HepG2 (cell line): ENCODE results near the gene NSL1. TPM values are rescaled to one million over a fixed set of nuclear protein-coding genes. Genes with fewer than 3 reads are reported as not detected.

Experiments
- CHD2 ChIP-seq: IDR thresholded peaks from 2 replicates; pipeline ENCODE4 v1.6.1; 2011; ENCODE audit warnings: low read depth, low read length, improper control_type of control experiment
- ELF4 ChIP-seq: sonication (generic); formaldehyde crosslinking; IDR thresholded peaks from 2 replicates; pipeline ENCODE4 v1.5.0; 2020; ENCODE audit warnings: missing genetic modification reagents, mild to moderate bottlenecking, moderate library complexity, borderline replicate concordance
- EZH2 ChIP-seq: conservative IDR thresholded peaks from 2 replicates; pipeline ENCODE4 v1.6.1; 2012; ENCODE audit warnings: mild to moderate bottlenecking, low read depth, low read length, moderate library complexity
- ISX ChIP-seq: sonication (generic); formaldehyde crosslinking; conservative IDR thresholded peaks from 2 replicates; pipeline ENCODE4 v1.5.0; 2020; ENCODE audit warnings: missing genetic modification reagents
- NRL ChIP-seq: sonication (generic); formaldehyde crosslinking; IDR thresholded peaks from 2 replicates; pipeline ENCODE4 v1.5.0; 2020; ENCODE audit warnings: missing genetic modification reagents, mild to moderate bottlenecking, moderate library complexity, borderline replicate concordance
- SMARCE1 ChIP-seq: fragments of 450-650 bp; IDR thresholded peaks from 2 replicates; pipeline ENCODE4 v1.6.1; 2017; ENCODE audit warnings: borderline replicate concordance
- ZBTB42 ChIP-seq: sonication (generic); formaldehyde crosslinking; IDR thresholded peaks from 2 replicates; pipeline ENCODE4 v1.5.0; 2020; ENCODE audit warnings: mild to moderate bottlenecking, missing genetic modification reagents
- ZNF180 ChIP-seq: sonication (generic); formaldehyde crosslinking; IDR thresholded peaks from 2 replicates; pipeline ENCODE4 v1.4.0; 2020; ENCODE audit warnings: low read depth, missing genetic modification reagents, borderline replicate concordance
- ZNF746 ChIP-seq: sonication (generic); formaldehyde crosslinking; IDR thresholded peaks from 2 replicates; pipeline ENCODE4 v1.8.0; 2022; ENCODE audit warnings: mild to moderate bottlenecking, missing genetic modification reagents
- ZNF775 ChIP-seq: sonication (generic); formaldehyde crosslinking; IDR thresholded peaks from 2 replicates; pipeline ENCODE4 v1.4.0; 2020; ENCODE audit warnings: missing genetic modification reagents, mild to moderate bottlenecking, moderate library complexity, borderline replicate concordance
- polyA plus RNA-seq, 8 experiments: library from polyadenylated mRNA; depleted of rRNA in 3 of 8; stranded (reverse) in 7 of 8; unstranded in 1 of 8; fragments of >200 nt; fragmentation: Illumina TruSeq in 4 of 8; extraction: Trizol in 4 of 8; gene quantifications; 2 replicates each; pipeline versions ENCODE4 v1.2.1 to v1.2.3, GENCODE V29; 2011 to 2016; ENCODE audit warnings: low read depth in 4 of 8, missing spikeins in 1 of 8, mixed read lengths in 1 of 8; ENCODE audit not compliant: insufficient read depth in 1 of 8
- total RNA-seq, 5 experiments: library from RNA; depleted of rRNA; stranded (reverse); fragments of >200 nt; fragmentation: Illumina TruSeq; extraction: Trizol; gene quantifications; 2 replicates each; pipeline ENCODE4 v1.2.3, GENCODE V29; 2016; ENCODE audit warnings: low read depth in 1 of 5
- TF ChIP-seq, protein P1 (sequence below): IDR thresholded peaks from 2 replicates; pipeline ENCODE4 v1.6.1; 2018; ENCODE audit warnings: missing genetic modification reagents
- TF ChIP-seq, protein P2 (sequence below): sonication (generic); formaldehyde crosslinking; IDR thresholded peaks from 2 replicates; pipeline ENCODE4 v1.4.0; 2020; ENCODE audit warnings: missing genetic modification reagents
- TF ChIP-seq, protein P3 (sequence below): IDR thresholded peaks from 2 replicates; pipeline ENCODE4 v1.6.1; 2016; ENCODE audit warnings: control low read depth
- TF ChIP-seq, protein P4 (sequence below): sonication (generic); formaldehyde crosslinking; IDR thresholded peaks from 2 replicates; pipeline ENCODE4 v1.9.0; 2021; ENCODE audit warnings: missing genetic modification reagents, mild to moderate bottlenecking, borderline replicate concordance
- TF ChIP-seq, protein P5 (sequence below): sonication (generic); formaldehyde crosslinking; IDR thresholded peaks from 2 replicates; pipeline ENCODE4 v1.8.0; 2022; ENCODE audit warnings: mild to moderate bottlenecking, missing genetic modification reagents, moderate library complexity
- TF ChIP-seq, protein P6 (sequence below): sonication (generic); formaldehyde crosslinking; IDR thresholded peaks from 2 replicates; pipeline ENCODE4 v1.5.1; 2020; ENCODE audit warnings: mild to moderate bottlenecking, missing genetic modification reagents, borderline replicate concordance

The NSL1 gene
- total and polyA plus RNA-seq, 2 of the 13 experiments (the other 11 are each of a cell fraction or from before 2014, with no cell fraction given): 34.5 to 77.4 TPM

DNA sequence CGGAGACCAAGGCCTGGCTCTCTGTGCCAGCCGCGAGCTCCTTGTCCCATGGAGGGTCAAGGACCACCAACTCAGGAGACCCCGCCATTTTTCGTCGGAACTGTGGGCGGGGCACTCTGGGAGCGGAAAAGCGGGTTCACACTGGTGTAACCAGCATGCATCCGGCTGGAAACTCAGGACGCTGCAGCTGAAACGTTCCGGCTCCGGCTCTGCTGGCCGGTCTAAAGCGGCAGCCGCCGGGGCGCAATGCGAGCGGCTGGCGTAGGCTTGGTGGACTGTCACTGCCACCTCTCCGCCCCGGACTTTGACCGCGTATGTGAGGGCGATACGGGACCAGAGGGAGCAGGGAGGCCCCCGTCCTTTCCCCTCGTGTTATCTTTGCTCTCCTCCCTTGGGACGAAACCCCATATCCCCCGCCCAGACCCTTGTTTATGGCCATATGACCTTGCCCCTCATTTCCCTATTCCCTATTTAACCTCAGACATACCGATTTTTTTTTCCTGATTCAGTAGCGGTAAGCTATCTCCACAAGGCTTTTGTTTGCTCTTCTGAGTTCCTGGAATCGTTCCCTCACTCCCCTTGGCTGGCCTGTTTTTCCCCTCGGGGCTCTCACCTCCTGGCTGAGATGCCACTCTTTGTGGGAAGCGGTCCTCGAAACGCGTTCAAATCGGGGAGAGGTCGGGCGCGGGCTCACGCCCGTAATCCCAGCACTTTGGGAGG, at the start of gene NSL1, which contains the start of gene TATDN3 (continued):
- TF ChIP-seq, protein P1, sequence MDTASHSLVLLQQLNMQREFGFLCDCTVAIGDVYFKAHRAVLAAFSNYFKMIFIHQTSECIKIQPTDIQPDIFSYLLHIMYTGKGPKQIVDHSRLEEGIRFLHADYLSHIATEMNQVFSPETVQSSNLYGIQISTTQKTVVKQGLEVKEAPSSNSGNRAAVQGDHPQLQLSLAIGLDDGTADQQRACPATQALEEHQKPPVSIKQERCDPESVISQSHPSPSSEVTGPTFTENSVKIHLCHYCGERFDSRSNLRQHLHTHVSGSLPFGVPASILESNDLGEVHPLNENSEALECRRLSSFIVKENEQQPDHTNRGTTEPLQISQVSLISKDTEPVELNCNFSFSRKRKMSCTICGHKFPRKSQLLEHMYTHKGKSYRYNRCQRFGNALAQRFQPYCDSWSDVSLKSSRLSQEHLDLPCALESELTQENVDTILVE (CRISPR knock-in tag): peak; percentile 96
- TF ChIP-seq CHD2 (no peak), ZNF180 (CRISPR knock-in tag) (no peak), ZNF746 (CRISPR knock-in tag) (peak; percentile 95), NRL (CRISPR knock-in tag) (peak; percentile 96), EZH2 (no peak), ISX (CRISPR knock-in tag) (0 out of 2 replicates have a peak, but pooled peaks have one; percentile 5), ZBTB42 (CRISPR knock-in tag) (peak; percentile 74; the same call in 1 of the 2 replicates), SMARCE1 (no peak), ZNF775 (CRISPR knock-in tag) (no peak), ELF4 (CRISPR knock-in tag) (no peak)
- TF ChIP-seq, protein P2, sequence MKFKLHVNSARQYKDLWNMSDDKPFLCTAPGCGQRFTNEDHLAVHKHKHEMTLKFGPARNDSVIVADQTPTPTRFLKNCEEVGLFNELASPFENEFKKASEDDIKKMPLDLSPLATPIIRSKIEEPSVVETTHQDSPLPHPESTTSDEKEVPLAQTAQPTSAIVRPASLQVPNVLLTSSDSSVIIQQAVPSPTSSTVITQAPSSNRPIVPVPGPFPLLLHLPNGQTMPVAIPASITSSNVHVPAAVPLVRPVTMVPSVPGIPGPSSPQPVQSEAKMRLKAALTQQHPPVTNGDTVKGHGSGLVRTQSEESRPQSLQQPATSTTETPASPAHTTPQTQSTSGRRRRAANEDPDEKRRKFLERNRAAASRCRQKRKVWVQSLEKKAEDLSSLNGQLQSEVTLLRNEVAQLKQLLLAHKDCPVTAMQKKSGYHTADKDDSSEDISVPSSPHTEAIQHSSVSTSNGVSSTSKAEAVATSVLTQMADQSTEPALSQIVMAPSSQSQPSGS (CRISPR knock-in tag): peak; percentile 92
- TF ChIP-seq, protein P3, sequence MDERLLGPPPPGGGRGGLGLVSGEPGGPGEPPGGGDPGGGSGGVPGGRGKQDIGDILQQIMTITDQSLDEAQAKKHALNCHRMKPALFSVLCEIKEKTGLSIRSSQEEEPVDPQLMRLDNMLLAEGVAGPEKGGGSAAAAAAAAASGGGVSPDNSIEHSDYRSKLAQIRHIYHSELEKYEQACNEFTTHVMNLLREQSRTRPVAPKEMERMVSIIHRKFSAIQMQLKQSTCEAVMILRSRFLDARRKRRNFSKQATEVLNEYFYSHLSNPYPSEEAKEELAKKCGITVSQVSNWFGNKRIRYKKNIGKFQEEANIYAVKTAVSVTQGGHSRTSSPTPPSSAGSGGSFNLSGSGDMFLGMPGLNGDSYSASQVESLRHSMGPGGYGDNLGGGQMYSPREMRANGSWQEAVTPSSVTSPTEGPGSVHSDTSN (CRISPR knock-in tag): no peak
- TF ChIP-seq, protein P4, sequence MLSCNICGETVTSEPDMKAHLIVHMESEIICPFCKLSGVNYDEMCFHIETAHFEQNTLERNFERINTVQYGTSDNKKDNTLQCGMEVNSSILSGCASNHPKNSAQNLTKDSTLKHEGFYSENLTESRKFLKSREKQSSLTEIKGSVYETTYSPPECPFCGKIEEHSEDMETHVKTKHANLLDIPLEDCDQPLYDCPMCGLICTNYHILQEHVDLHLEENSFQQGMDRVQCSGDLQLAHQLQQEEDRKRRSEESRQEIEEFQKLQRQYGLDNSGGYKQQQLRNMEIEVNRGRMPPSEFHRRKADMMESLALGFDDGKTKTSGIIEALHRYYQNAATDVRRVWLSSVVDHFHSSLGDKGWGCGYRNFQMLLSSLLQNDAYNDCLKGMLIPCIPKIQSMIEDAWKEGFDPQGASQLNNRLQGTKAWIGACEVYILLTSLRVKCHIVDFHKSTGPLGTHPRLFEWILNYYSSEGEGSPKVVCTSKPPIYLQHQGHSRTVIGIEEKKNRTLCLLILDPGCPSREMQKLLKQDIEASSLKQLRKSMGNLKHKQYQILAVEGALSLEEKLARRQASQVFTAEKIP (CRISPR knock-in tag): no peak
- TF ChIP-seq, protein P5, sequence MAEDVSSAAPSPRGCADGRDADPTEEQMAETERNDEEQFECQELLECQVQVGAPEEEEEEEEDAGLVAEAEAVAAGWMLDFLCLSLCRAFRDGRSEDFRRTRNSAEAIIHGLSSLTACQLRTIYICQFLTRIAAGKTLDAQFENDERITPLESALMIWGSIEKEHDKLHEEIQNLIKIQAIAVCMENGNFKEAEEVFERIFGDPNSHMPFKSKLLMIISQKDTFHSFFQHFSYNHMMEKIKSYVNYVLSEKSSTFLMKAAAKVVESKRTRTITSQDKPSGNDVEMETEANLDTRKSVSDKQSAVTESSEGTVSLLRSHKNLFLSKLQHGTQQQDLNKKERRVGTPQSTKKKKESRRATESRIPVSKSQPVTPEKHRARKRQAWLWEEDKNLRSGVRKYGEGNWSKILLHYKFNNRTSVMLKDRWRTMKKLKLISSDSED (CRISPR knock-in tag): no peak
- TF ChIP-seq, protein P6, sequence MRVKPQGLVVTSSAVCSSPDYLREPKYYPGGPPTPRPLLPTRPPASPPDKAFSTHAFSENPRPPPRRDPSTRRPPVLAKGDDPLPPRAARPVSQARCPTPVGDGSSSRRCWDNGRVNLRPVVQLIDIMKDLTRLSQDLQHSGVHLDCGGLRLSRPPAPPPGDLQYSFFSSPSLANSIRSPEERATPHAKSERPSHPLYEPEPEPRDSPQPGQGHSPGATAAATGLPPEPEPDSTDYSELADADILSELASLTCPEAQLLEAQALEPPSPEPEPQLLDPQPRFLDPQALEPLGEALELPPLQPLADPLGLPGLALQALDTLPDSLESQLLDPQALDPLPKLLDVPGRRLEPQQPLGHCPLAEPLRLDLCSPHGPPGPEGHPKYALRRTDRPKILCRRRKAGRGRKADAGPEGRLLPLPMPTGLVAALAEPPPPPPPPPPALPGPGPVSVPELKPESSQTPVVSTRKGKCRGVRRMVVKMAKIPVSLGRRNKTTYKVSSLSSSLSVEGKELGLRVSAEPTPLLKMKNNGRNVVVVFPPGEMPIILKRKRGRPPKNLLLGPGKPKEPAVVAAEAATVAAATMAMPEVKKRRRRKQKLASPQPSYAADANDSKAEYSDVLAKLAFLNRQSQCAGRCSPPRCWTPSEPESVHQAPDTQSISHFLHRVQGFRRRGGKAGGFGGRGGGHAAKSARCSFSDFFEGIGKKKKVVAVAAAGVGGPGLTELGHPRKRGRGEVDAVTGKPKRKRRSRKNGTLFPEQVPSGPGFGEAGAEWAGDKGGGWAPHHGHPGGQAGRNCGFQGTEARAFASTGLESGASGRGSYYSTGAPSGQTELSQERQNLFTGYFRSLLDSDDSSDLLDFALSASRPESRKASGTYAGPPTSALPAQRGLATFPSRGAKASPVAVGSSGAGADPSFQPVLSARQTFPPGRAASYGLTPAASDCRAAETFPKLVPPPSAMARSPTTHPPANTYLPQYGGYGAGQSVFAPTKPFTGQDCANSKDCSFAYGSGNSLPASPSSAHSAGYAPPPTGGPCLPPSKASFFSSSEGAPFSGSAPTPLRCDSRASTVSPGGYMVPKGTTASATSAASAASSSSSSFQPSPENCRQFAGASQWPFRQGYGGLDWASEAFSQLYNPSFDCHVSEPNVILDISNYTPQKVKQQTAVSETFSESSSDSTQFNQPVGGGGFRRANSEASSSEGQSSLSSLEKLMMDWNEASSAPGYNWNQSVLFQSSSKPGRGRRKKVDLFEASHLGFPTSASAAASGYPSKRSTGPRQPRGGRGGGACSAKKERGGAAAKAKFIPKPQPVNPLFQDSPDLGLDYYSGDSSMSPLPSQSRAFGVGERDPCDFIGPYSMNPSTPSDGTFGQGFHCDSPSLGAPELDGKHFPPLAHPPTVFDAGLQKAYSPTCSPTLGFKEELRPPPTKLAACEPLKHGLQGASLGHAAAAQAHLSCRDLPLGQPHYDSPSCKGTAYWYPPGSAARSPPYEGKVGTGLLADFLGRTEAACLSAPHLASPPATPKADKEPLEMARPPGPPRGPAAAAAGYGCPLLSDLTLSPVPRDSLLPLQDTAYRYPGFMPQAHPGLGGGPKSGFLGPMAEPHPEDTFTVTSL: peak; percentile 89; the same call in 1 of the 2 replicates
